H9 (cell line): ENCODE data around the gene LMX1B. TPM values are rescaled to one million over a fixed set of nuclear protein-coding genes. Genes with fewer than 3 reads are reported as not detected.

Experiments used
- DNase-seq: peaks from one replicate; pipeline ENCODE4 v3.0.0-alpha.2; 2017
- H2AFZ ChIP-seq: one replicate; pipeline ENCODE4 v1.6.1; 2013; ENCODE audit warnings: mild to moderate bottlenecking, low read length, control low read depth, moderate library complexity
- H2AK5ac ChIP-seq: 2 replicates; pipeline ENCODE4 v1.6.1; 2013; ENCODE audit warnings: low read length, control low read depth, mixed read lengths; ENCODE audit not compliant: insufficient read length
- H2BK120ac ChIP-seq: one replicate; pipeline ENCODE4 v1.6.1; 2013; ENCODE audit warnings: low read depth, mild to moderate bottlenecking, low read length, control low read depth, inconsistent platforms; ENCODE audit not compliant: poor library complexity, severe bottlenecking
- H2BK12ac ChIP-seq: 2 replicates; pipeline ENCODE4 v1.6.1; 2013; ENCODE audit warnings: low read length, control low read depth, mixed read lengths, low read depth; ENCODE audit not compliant: insufficient read length
- H2BK15ac ChIP-seq: 2 replicates; pipeline ENCODE4 v1.6.1; 2013; ENCODE audit warnings: low read depth, low read length, control low read depth
- H2BK20ac ChIP-seq: one replicate; pipeline ENCODE4 v1.6.1; 2013; ENCODE audit warnings: low read depth, mild to moderate bottlenecking, low read length, control low read depth, inconsistent platforms; ENCODE audit not compliant: poor library complexity, severe bottlenecking
- H2BK5ac ChIP-seq: 2 replicates; pipeline ENCODE4 v1.6.1; 2013; ENCODE audit warnings: low read length, control low read depth, mixed read lengths; ENCODE audit not compliant: insufficient read length
- H3K14ac ChIP-seq: 2 replicates; pipeline ENCODE4 v1.6.1; 2013; ENCODE audit warnings: low read length, control low read depth; ENCODE audit not compliant: insufficient read depth
- H3K18ac ChIP-seq: 2 replicates; pipeline ENCODE4 v1.6.1; 2013; ENCODE audit warnings: low read depth, mild to moderate bottlenecking, mixed read lengths, low read length, control low read depth; ENCODE audit not compliant: insufficient read length
- H3K23ac ChIP-seq: 2 replicates; pipeline ENCODE4 v1.6.1; 2013; ENCODE audit warnings: low read length, control low read depth, mixed read lengths, low read depth; ENCODE audit not compliant: insufficient read length
- H3K23me2 ChIP-seq: 2 replicates; pipeline ENCODE4 v1.6.1; 2013; ENCODE audit warnings: low read depth, mild to moderate bottlenecking, mixed read lengths, low read length, control low read depth; ENCODE audit not compliant: insufficient read length, poor library complexity, severe bottlenecking
- H3K27ac ChIP-seq: 2 replicates; pipeline ENCODE4 v1.5.1; 2013; ENCODE audit warnings: low read length, control low read depth, mixed read lengths, low read depth; ENCODE audit not compliant: insufficient read length
- H3K27me3 ChIP-seq: 2 replicates; pipeline ENCODE4 v1.6.1; 2013; ENCODE audit warnings: low read length, control low read depth, inconsistent platforms; ENCODE audit not compliant: insufficient read depth
- H3K4ac ChIP-seq: 2 replicates; pipeline ENCODE4 v1.6.1; 2013; ENCODE audit warnings: low read depth, mild to moderate bottlenecking, control low read depth, inconsistent platforms, low read length, moderate library complexity
- H3K4me1 ChIP-seq: 2 replicates; pipeline ENCODE4 v1.6.1; 2013; ENCODE audit warnings: low read length, control low read depth, inconsistent platforms; ENCODE audit not compliant: insufficient read depth
- H3K4me2 ChIP-seq: 2 replicates; pipeline ENCODE4 v1.6.1; 2013; ENCODE audit warnings: low read length, control low read depth, mixed read lengths; ENCODE audit not compliant: insufficient read length, insufficient read depth
- H3K56ac ChIP-seq: 2 replicates; pipeline ENCODE4 v1.6.1; 2013; ENCODE audit warnings: low read depth, mild to moderate bottlenecking, mixed read lengths, low read length, control low read depth; ENCODE audit not compliant: insufficient read length
- H3K79me1 ChIP-seq: 2 replicates; pipeline ENCODE4 v1.6.1; 2013; ENCODE audit warnings: low read depth, mild to moderate bottlenecking, moderate library complexity, low read length, control low read depth, inconsistent platforms; ENCODE audit not compliant: insufficient read depth, poor library complexity, severe bottlenecking
- H3K79me2 ChIP-seq: 2 replicates; pipeline ENCODE4 v1.6.1; 2013; ENCODE audit warnings: low read length, control low read depth, inconsistent platforms; ENCODE audit not compliant: insufficient read depth
- H3K9ac ChIP-seq: 2 replicates; pipeline ENCODE4 v1.6.1; 2013; ENCODE audit warnings: low read length, control low read depth, mixed read lengths; ENCODE audit not compliant: insufficient read length; ENCODE audit errors: extremely low read depth
- H3K9me3 ChIP-seq: one replicate; pipeline ENCODE4 v1.6.1; 2013; ENCODE audit warnings: low read depth, low read length, inconsistent platforms; ENCODE audit not compliant: control insufficient read depth
- H3T11ph ChIP-seq: one replicate; pipeline ENCODE4 v1.6.1; 2013; ENCODE audit warnings: mild to moderate bottlenecking, low read length, control low read depth, inconsistent platforms
- H4K20me1 ChIP-seq: one replicate; pipeline ENCODE4 v1.6.1; 2013; ENCODE audit not compliant: control insufficient read depth, insufficient read length, insufficient read depth
- H4K5ac ChIP-seq: 2 replicates; pipeline ENCODE4 v1.6.1; 2013; ENCODE audit warnings: low read depth, mild to moderate bottlenecking, mixed read lengths, low read length, control low read depth; ENCODE audit not compliant: insufficient read length
- H4K8ac ChIP-seq: replicated peaks from 2 replicates; pipeline ENCODE4 v1.6.1; 2013; ENCODE audit warnings: low read length, control low read depth, mixed read lengths, low read depth; ENCODE audit not compliant: insufficient read length
- H4K91ac ChIP-seq: 2 replicates; pipeline ENCODE4 v1.6.1; 2013; ENCODE audit warnings: low read depth, mild to moderate bottlenecking, moderate library complexity, mixed read lengths, low read length, control low read depth; ENCODE audit not compliant: insufficient read length
- H3K27ac Mint-ChIP-seq, 3 experiments: 2 replicates in 2 of 3; 3 replicates in 1 of 3; pipeline ENCODE4 v1.8.0; 2020 to 2021; ENCODE audit warnings: mixed read lengths in 3 of 3, mild to moderate bottlenecking in 1 of 3, moderate library complexity in 1 of 3
- H3K27me3 Mint-ChIP-seq: 2 replicates; pipeline ENCODE4 v1.8.0; 2021; ENCODE audit warnings: low read depth, mild to moderate bottlenecking, moderate library complexity, mixed read lengths
- H3K36me3 Mint-ChIP-seq, 3 experiments: 2 replicates in 2 of 3; 3 replicates in 1 of 3; pipeline ENCODE4 v1.8.0; 2020 to 2021; ENCODE audit warnings: low read depth in 3 of 3, mixed read lengths in 3 of 3; ENCODE audit not compliant: insufficient read depth in 1 of 3
- H3K4me1 Mint-ChIP-seq, 2 experiments: 2 replicates each; pipeline ENCODE4 v1.8.0; 2020; ENCODE audit warnings: mixed read lengths in 2 of 2
- H3K4me3 Mint-ChIP-seq, 2 experiments: 2 replicates in 1 of 2; 3 replicates in 1 of 2; pipeline ENCODE4 v1.8.0; 2020 to 2021; ENCODE audit warnings: mild to moderate bottlenecking in 2 of 2, mixed read lengths in 2 of 2, moderate library complexity in 1 of 2
- H3K9me3 Mint-ChIP-seq, 2 experiments: 2 replicates in 1 of 2; 3 replicates in 1 of 2; pipeline ENCODE4 v1.8.0; 2020; ENCODE audit warnings: mild to moderate bottlenecking in 2 of 2, mixed read lengths in 2 of 2, moderate library complexity in 1 of 2
- CTCF ChIP-seq: fragments of 200-600 bp; sonication (generic); conservative IDR thresholded peaks from 3 replicates; pipeline ENCODE4 v1.8.0; 2021; ENCODE audit warnings: antibody characterized with exemption, mild to moderate bottlenecking
- WGBS: extraction: QIAGEN DNeasy Blood & Tissue Kit; methylation state at CpG from one replicate; pipeline ENCODE4 v1.1.7; 2013; ENCODE audit warnings: missing lambda C conversion rate, low lambda C conversion rate, mixed read lengths; ENCODE audit not compliant: insufficient read length; ENCODE audit errors: extremely low coverage; 5-methylcytosine and 5-hydroxymethylcytosine counted together
- total RNA-seq: library from RNA; stranded (reverse); gene quantifications from 2 replicates; pipeline ENCODE4 v1.2.1, GENCODE V29; 2021

Gene LMX1B
- total RNA-seq, 1 experiment from 2014 or later, result 0.85 TPM

GRCh38 chr9:126687930-126688461 is 74.3 kb downstream of the LMX1B start:
- Histone ChIP-seq H4K5ac (no peak overlapping the region), H3K79me2 (no peaks in the 10 kb centered on the region), H3K4ac (no peak overlapping the region), H2BK15ac (no peak overlapping the region), H2AK5ac (no peak overlapping the region), H4K8ac (no peak overlapping the region), H3T11ph (no peak overlapping the region), H3K79me1 (no peaks in the 10 kb centered on the region), H2BK12ac (no peak overlapping the region), H3K23me2 (no peaks in the 10 kb centered on the region), H3K23ac (no peak overlapping the region), H3K14ac (no peak overlapping the region), H4K91ac (no peak overlapping the region), H3K9ac (no peak overlapping the region), H2AFZ (no peak overlapping the region), H2BK20ac (no peak overlapping the region), H2BK5ac (no peak overlapping the region), H3K56ac (no peak overlapping the region), H3K4me2 (no peak overlapping the region), H3K4me1 (no peaks in the 10 kb centered on the region; the same call in 1 of the 2 replicates), H3K27me3 (peaks cover 18% of the 10 kb centered on the region; the same call in 1 of the 2 replicates), H2BK120ac (no peak overlapping the region), H3K18ac (no peak overlapping the region), H4K20me1 (no peaks in the 10 kb centered on the region), H3K27ac (no peak overlapping the region), H3K9me3 (no peaks in the 10 kb centered on the region)
- no CpG with 5 or more reads among the region's 20 CpGs for WGBS
- no peak for TF ChIP-seq CTCF
- H3K36me3 Mint-ChIP-seq, result no peaks in the 10 kb centered on the region
- H3K27ac Mint-ChIP-seq, result no peak overlapping the region
- H3K9me3 Mint-ChIP-seq, result no peaks in the 10 kb centered on the region; a peak in 2 of 5 replicates
- DNase-seq, result no peak
- peaks cover 18 to 39% of the 10 kb centered on the region in 2 experiments for H3K4me1 Mint-ChIP-seq
- peaks cover 98% of the 10 kb centered on the region for H3K27me3 Mint-ChIP-seq
- H3K4me3 Mint-ChIP-seq, result no peak overlapping the region
